Stimulated activated effector memory CD8-positive, alpha-beta T cell treated with anti-CD3 and anti-CD28 coated beads, Interleukin-12 subunit alpha, Interleukin-12 subunit beta, amount 100 ng/mL, for 72 hours (primary cell): ENCODE measurements around the gene GARIN5B.
"Not testable (repeated sequence)": the region's sequence is repeated elsewhere in the genome, so short reads cannot be mapped to it uniquely, and the experiment has no call there.

Experiments used
- ATAC-seq: fragments of 150-1000 bp; cut with Tn5 transposase; 2 replicates; pipeline ENCODE4 v1.10.0; 2021
- DNase-seq, 2 donors: peaks; one replicate each; pipeline ENCODE4 v3.0.0; 2021 to 2022; ENCODE audit warnings: low spot score in 2 of 2
- H3K27ac Mint-ChIP-seq: one replicate; pipeline ENCODE4 v1.8.0; 2022; ENCODE audit warnings: mild to moderate bottlenecking, mixed read lengths
- H3K36me3 Mint-ChIP-seq: one replicate; pipeline ENCODE4 v1.8.0; 2022; ENCODE audit warnings: mild to moderate bottlenecking, mixed read lengths
- H3K4me1 Mint-ChIP-seq: one replicate; pipeline ENCODE4 v1.8.0; 2022; ENCODE audit warnings: mixed read lengths
- H3K4me3 Mint-ChIP-seq: one replicate; pipeline ENCODE4 v1.8.0; 2022; ENCODE audit warnings: mild to moderate bottlenecking, mixed read lengths
- H3K9me3 Mint-ChIP-seq: one replicate; pipeline ENCODE4 v1.8.0; 2022; ENCODE audit warnings: mixed read lengths

Gene GARIN5B

DNA sequence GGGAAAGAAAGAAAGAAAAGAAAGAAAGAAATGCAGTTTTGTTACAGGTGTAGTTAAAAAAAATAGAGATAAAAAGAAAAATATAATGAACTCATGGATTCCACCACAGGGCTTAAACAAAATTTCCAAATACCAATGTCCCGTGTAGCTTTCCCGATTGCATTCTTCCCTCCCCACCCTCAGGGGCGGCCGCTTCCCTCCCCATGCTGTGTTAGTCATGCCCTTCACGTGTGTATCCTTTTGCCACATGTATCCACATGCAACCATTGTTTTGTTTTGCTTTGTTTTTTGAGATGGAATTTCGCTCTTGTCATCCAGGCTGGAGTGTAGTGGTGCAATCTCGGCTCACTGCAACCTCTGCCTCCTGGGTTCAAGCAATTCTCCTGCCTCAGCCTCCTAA lies 27.0 kb downstream of the GARIN5B start:
- peaks cover 23% of the 10 kb centered on the region for H3K4me1 Mint-ChIP-seq
- ATAC-seq: no peak
- H3K27ac Mint-ChIP-seq: no peak overlapping the region
- no peak for DNase-seq
- H3K36me3 Mint-ChIP-seq: peaks cover 18% of the 10 kb centered on the region
- H3K9me3 Mint-ChIP-seq: no peaks in the 10 kb centered on the region
- no peak overlapping the region for H3K4me3 Mint-ChIP-seq

DNA sequence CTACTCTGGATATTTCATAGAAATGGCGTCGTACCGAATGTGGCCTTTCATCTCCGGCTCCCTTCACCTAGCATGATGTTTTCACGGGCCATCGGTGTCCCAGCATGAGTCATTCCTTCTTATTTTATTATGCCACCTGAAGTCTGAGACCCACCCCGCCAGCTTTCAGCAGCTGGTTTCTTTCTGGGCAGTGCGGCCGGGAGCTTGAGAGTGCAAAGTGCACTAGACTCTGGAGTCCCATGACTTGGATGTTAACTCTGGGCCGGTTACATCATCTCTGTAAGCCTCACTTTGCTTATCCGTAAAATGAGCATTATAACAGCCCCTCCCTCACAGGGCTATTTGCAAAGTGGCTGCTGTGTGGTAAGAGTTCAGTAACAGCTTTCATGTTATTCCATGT lies 29.2 kb downstream of the GARIN5B start:
- H3K4me3 Mint-ChIP-seq: no peak overlapping the region
- no peaks in the 10 kb centered on the region for H3K9me3 Mint-ChIP-seq
- DNase-seq (no peak), ATAC-seq (no peak)
- no peak overlapping the region for H3K27ac Mint-ChIP-seq
- peaks cover 8% of the 10 kb centered on the region for H3K36me3 Mint-ChIP-seq
- peaks cover 7% of the 10 kb centered on the region for H3K4me1 Mint-ChIP-seq

DNA sequence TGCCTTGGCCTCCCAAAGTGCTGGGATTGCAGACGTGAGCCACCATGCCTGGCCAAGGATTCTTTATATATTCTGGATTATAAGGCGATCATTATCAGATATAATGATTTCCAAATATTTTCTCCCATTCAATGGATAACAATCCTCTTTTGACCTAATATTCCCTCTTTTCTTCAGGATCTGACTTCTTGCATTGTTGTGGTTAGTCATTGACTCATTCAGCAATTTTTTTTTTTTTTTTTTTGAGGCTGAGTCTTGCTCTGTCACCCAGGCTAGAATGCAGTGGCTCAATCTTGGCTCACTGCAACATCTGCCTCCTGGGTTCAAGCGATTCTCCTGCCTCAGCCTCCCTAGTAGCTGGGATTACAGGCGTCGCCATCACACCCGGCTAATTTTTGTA lies 33.3 kb downstream of the GARIN5B start:
- not testable (repeated sequence) for H3K27ac Mint-ChIP-seq, H3K4me1 Mint-ChIP-seq, H3K36me3 Mint-ChIP-seq, H3K4me3 Mint-ChIP-seq, H3K9me3 Mint-ChIP-seq, DNase-seq, ATAC-seq

DNA sequence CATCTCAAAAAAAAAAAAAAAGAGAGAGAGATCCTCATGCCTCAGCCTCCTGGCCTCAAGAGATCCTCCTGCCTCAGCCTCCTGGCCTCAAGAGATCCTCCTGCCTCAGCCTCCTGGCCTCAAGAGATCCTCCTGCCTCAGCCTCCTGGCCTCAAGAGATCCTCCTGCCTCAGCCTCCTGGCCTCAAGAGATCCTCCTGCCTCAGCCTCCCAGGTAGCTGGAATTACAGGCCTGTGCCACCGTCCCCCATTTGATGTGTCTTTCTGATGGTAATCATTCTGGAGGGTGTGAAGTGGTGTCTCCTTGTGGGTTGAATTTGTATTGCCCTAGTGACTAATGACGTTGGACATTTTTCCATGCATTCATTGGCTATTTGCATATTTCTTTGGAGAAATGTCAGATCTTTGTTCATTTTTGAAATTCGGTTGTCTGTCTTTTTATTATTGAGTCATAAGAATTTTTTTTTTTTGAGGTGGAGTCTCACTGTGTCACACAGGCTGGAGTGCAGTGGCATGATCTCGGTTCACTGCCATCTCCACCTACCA lies 34.2 kb downstream of the GARIN5B start:
- not testable (repeated sequence) for H3K4me1 Mint-ChIP-seq, H3K9me3 Mint-ChIP-seq, H3K36me3 Mint-ChIP-seq, H3K27ac Mint-ChIP-seq, DNase-seq, ATAC-seq, H3K4me3 Mint-ChIP-seq

DNA sequence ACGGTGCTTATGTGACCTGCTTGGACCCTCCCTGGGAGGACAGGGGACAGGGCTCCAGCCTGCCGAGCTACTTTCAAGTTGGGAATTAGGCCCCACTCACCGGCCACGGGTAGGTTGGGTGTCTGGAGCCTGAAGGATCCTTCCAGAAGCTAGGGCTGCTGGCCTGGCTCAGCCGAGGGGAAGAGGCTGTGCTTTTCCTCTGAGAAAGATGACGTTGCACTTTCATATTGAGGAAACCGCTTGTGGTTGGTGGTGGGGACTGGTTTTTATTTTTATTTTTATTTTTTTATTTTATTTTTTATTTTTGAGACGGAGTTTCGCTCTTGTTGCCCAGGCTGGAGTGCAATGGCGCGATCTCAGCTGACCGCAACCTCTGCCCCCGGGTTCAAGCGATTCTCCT lies 37.9 kb downstream of the GARIN5B start, which contains the start of gene TMEM150B:
Gene TMEM150B, minus strand, starts transcription at position 170 of the 400 bp plus-strand sequence. CDS start 4,305 bp downstream, outside the sequence.
- Mint-ChIP-seq H3K4me1 (peaks cover 9% of the 10 kb centered on the region), H3K36me3 (no peaks in the 10 kb centered on the region), H3K27ac (peak within 1 kb of the TSS; percentile 34), H3K9me3 (no peaks in the 10 kb centered on the region), H3K4me3 (no peak within 1 kb of the TSS)
- no peak for ATAC-seq
- DNase-seq: no peak

DNA sequence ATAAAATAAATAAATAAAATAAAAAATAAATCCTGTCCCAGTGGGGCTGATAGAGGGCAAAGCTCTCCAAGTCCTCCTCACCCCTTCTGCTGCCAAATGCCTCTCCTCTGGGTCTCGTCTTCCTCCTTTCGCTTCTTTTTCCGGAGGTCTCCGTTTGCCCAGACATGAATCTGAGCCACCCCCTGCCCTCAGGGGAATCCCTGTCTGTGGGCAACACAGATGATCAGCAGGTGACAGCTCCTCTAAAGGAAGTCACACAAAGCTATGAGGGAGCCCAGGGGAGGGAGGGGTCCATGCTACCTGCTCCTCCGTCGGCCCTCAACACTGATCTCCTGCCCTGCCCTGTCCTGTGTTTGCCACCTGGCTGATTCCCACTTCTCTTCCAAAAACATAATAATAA lies 38.4 kb downstream of the GARIN5B start:
- ATAC-seq (no peak), DNase-seq (no peak)
- Mint-ChIP-seq H3K4me3 (no peak overlapping the region), H3K4me1 (peaks cover 9% of the 10 kb centered on the region), H3K27ac (peak overlapping the region; percentile 34), H3K9me3 (no peaks in the 10 kb centered on the region), H3K36me3 (no peaks in the 10 kb centered on the region)

DNA sequence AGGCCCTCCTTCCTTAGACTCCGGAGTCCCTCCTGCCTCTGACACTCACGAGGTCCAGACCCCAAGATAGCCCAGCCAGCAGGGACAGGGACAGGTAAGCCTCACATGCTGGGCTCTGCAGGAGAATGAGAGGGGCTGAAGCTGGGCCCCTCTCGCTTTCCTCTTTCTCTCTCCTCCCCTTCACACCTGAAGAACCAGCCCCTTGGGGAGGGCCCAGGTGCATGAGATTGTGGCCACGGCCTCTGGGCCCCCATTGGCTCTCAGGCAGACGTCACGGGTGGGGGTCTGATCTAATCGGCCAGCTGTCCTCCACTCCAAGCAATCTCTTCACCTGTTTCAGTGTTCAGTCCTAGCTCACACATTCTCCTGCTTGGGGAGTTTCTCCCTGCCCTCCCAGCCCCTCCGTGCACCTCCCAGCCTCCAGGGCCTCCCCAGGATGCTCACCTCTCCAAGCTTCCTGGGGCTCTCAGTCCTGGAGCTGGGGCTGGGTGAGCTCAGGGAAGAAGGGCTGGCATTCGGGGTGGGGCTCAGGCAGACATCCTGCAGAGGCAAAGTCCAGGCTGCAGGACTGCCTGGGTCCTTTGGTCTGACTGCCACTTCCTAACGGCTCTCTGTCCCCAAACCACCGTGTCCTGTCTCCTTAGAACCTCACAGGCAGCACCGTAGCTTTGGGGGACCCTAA lies 40.7 kb downstream of the GARIN5B start:
- H3K9me3 Mint-ChIP-seq: no peaks in the 10 kb centered on the region
- H3K27ac Mint-ChIP-seq: peak overlapping the region; percentile 33
- H3K36me3 Mint-ChIP-seq: no peaks in the 10 kb centered on the region
- ATAC-seq: peak; percentile 45
- no peak overlapping the region for H3K4me3 Mint-ChIP-seq
- peaks cover 9% of the 10 kb centered on the region for H3K4me1 Mint-ChIP-seq
- no peak for DNase-seq

DNA sequence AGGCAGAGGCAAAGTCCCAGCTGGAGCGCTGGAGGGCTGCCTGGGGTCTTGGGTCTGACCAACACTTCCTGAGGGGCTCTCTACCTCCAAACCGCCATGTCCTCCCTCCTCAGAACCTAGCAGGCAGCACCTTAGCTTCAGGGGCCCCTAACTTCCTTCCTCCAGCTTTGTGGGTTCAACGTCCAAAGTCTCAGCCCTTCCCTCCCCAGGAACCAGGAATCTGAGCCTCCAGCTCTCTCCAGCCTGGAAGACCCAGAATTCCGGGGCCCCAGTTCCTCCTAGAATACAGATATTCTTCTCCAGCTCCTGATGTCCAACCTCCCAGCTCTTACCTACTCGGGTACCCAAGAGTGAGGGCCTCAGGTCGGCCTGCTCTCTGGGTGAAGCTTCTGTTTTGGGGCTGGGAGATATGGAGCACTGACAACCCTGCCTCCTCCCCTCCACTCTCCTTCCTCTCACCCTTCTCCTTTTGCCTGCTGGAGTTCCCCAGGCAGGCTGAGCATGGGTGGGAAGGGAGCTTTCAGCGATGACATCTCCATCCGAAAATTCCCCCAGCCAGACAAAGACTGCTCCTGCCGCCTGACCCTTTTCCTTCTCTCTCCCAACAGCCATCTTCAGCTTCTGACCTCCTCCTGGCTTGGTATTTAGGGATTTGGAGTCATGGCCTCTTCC lies 41.5 kb downstream of the GARIN5B start:
- peak overlapping the region; percentile 33 for H3K27ac Mint-ChIP-seq
- no peak for DNase-seq
- no peaks in the 10 kb centered on the region for H3K9me3 Mint-ChIP-seq
- H3K4me3 Mint-ChIP-seq: no peak overlapping the region
- no peak for ATAC-seq
- peaks cover 9% of the 10 kb centered on the region for H3K4me1 Mint-ChIP-seq
- no peaks in the 10 kb centered on the region for H3K36me3 Mint-ChIP-seq

DNA sequence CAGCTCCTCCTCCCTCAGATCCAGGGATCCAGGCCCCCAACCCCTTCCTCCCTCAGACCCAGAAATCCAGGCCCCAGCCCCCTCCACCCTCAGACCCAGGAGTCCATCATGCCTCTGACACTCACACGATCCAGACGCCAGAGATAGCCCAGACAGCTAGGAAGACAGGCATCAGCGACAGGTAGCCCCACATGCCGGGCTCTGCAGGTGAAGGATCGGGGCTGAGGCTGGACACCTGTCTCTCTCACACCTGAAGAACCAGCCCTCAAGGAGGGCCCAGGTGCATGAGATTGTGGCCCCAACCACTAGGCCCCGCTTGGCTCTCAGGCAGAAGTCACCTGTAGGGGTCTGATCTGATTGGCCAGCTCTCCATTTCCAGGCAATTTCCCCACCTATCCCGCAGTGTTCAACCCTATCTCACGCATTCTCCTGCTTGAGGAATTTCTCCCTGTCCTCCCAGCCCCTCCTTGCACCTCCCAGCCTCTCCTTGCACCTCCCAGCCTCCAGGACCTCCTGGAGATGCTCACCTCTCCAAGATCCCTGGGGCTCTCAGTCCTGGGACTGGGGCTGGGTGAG lies 42.1 kb downstream of the GARIN5B start:
- Mint-ChIP-seq H3K9me3 (no peaks in the 10 kb centered on the region), H3K36me3 (no peaks in the 10 kb centered on the region), H3K27ac (no peak overlapping the region), H3K4me1 (peaks cover 9% of the 10 kb centered on the region), H3K4me3 (no peak overlapping the region)
- ATAC-seq (no peak), DNase-seq (no peak)

DNA sequence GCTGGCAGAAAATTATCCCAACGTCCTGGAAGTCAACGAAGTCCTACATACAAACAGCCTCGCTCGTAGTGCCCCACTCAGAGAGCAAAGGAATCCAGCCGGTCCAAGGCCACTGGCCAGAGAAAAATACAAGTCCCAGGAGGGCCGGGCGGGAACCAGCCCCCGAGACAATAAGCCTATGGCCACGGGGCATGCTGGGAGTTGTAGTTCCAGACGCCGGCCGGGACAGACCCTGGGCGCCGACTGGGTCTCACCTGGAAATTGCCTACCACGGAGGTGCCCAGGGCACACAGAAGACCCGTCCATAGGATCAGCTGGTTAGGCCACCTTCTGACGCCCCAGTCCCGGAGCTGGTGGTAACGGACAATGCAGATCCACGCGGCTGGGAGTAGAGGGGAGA lies 43.3 kb downstream of the GARIN5B start:
- H3K9me3 Mint-ChIP-seq: no peaks in the 10 kb centered on the region
- ATAC-seq: no peak
- no peak overlapping the region for H3K27ac Mint-ChIP-seq
- no peaks in the 10 kb centered on the region for H3K36me3 Mint-ChIP-seq
- DNase-seq: no peak
- peaks cover 9% of the 10 kb centered on the region for H3K4me1 Mint-ChIP-seq
- no peak overlapping the region for H3K4me3 Mint-ChIP-seq

DNA sequence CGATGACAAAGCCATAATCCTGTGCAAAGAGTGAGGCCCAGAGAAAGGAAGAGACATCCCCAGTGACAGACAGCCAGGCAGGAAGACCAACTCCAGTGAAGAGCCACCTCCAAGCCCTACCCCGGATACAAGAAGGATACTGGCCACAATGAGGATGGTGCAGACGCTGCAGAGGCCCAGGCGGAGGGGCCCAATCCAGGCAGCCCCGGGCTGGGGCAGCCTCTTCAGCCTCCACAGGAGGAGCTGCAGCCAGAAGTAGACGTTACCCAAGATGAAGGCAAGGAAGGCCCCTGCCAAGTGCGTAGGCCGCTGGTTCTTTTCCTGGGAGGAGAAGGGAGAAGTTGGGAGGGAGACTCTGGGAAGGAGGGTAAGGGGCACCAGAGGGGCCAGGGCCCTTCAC lies 46.4 kb downstream of the GARIN5B start:
- H3K27ac Mint-ChIP-seq: no peak overlapping the region
- H3K4me1 Mint-ChIP-seq: peaks cover 2% of the 10 kb centered on the region
- peaks cover 5% of the 10 kb centered on the region for H3K36me3 Mint-ChIP-seq
- DNase-seq: no peak
- no peak overlapping the region for H3K4me3 Mint-ChIP-seq
- ATAC-seq: no peak
- no peaks in the 10 kb centered on the region for H3K9me3 Mint-ChIP-seq

DNA sequence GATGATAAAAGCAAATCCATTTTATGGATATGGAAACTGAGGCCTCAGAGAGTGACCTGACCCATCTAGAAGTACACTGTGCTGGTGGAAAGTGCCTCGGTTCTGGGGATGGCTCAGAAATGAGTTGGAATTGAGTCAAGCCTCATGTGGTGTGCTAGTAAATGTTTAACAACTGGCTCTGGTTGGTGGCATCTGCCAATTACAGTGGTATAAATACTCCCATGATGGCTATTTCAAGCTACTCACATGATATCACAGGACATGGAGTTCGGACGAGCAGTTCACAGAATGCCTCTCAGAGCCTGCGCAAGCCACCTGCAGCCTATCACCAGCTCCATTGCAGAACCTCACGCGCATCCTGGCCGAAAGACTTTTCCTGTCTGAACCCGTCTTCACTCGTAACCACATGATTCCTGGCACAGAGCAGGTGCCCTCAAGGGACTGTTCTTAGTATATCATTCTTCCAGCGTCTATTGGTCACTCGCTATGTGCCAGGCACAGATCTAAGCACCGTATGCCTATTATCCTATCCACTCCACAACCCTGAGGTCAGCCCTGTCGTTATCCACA lies 47.0 kb downstream of the GARIN5B start:
- Mint-ChIP-seq H3K4me1 (no peaks in the 10 kb centered on the region), H3K9me3 (no peaks in the 10 kb centered on the region), H3K4me3 (no peak overlapping the region), H3K27ac (no peak overlapping the region), H3K36me3 (peaks cover 5% of the 10 kb centered on the region)
- no peak for ATAC-seq
- DNase-seq: no peak

DNA sequence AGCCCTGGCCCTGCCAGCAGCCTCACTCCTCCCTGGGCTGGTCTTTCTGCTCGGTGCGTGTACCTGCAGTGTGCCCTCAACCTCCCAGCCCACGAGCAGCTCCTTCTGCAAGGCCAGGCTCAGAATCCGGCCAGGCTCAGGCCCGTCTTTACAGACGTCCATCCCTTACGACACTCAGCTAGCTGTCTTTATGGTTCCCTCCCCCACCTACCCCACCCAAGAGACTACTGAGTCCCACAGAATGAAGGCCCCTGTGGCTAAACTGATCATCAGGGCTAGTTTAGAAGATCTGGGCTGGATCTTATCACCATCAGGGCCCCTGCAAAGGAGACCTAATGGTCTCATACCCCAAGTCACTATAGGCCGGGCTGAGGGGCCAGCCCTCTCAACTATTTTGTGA lies 48.7 kb downstream of the GARIN5B start:
- Mint-ChIP-seq H3K4me1 (no peaks in the 10 kb centered on the region), H3K27ac (peak overlapping the region; percentile 76), H3K36me3 (peaks cover 5% of the 10 kb centered on the region), H3K9me3 (no peaks in the 10 kb centered on the region), H3K4me3 (no peak overlapping the region)
- ATAC-seq: no peak
- no peak for DNase-seq

DNA sequence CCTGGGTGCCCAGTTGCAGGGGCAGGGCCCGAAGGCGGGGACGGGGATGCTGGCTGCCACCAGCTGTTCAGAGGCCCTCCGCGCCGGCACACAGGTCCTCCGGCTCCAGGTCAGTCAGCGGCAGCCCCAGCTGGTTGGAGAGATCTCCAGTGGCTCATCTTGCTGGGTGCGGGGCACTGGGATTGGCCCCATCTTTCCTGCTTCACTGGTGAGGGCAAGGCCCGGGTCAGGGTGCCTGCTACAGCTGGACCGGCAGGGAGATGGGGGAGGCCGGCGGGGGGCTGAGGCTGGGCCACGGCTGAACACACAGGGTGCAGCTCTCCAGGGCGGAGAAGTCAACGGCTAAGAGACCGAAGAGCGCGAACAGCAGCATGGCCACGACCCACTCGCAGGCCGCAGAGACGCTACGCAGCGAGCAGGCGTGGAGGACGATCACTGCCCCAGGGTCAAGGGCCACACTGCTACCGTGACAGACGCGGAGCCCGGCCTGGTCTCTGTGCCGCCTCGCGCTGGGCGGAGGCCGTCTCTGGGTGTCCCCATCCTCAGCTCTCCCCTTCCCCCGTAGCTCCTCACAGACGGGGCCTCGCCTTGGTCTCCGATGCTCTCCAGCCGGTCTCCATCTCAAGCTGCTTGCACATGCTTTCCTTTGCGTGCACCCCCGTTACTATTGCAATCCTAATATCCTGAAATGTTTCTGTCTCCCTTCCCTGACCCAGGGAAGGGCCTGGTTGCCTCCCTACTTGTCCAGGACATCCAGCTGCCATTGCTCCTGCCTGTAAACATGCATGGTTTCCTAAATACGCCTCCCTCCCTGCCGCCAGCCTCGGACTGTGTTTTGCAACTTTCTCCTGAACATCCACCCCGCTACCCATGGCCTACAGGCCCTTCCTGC lies 50.2 kb downstream of the GARIN5B start:
- Mint-ChIP-seq H3K4me3 (no peak overlapping the region), H3K27ac (no peak overlapping the region), H3K9me3 (no peaks in the 10 kb centered on the region), H3K36me3 (peaks cover 9% of the 10 kb centered on the region), H3K4me1 (no peaks in the 10 kb centered on the region)
- ATAC-seq (peak; percentile 29), DNase-seq (no peak)

DNA sequence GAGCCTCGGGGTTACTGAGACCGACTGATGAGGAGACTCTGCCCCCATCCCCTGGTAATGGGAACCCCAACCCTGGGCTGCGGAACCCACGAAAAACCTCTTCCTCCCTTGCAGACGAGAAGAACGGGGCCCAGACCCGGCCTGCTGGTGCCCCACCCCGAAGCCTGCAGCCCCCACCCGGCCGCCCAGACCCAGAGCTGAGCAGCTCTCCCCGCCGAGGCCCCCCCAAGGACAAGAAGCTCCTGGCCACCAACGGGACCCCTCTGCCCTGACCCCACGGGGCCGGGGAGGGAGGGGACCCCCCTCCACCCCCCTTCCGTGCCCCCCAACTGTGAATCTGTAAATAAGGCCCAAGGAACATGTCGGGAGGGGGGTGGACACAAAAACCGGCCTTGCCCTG lies 51.3 kb downstream of the GARIN5B start:
- ATAC-seq (no peak), DNase-seq (no peak)
- Mint-ChIP-seq H3K36me3 (peaks cover 15% of the 10 kb centered on the region), H3K4me3 (no peak overlapping the region), H3K4me1 (no peaks in the 10 kb centered on the region), H3K9me3 (no peaks in the 10 kb centered on the region), H3K27ac (no peak overlapping the region)
